ENCODE measurements around the gene MUC6. TPM values are rescaled to one million over a fixed set of nuclear protein-coding genes. Genes with fewer than 3 reads are reported as not detected.

MUC6 gene
- total and polyA plus RNA-seq, 2 of the 8 experiments (the other 6 are each of a cell fraction or from before 2014, with no cell fraction given): not detected

DNA sequence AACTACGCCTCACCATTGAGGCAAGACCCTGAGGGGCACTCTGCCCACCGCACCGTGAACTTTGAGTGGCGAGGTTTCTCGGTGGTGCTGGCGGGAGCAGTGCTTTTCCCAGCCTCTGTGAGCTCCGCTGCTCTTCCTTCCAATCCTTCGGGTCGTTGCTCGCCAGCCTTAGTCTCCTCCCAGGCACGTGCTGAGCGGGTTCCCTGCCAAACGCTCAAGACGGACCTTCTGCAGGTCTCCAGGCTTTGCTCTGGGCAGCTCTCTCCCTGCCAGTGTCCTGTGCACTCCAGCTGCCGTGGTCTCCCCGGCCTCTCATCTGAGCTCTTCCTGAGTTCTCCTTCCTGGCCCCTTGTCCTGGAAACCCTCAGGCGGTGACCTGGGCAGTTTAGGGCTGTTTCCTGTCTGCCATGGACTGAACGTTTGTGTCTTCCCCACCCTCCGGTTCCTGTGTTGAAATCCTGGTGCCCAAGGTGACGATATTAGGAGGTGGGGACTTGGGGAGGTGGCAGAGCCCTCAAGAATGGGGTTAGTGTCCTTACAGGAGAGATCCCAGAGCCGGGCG lies 11.2 kb upstream of the MUC6 start:
- no peak overlapping the region for H4K91ac ChIP-seq (replicated peaks; ENCODE audit: insufficient read length, low read length)
- H3K79me1 ChIP-seq (ENCODE audit: low read depth, low read length): no peaks in the 10 kb centered on the region
- no peak overlapping the region for H2AFZ ChIP-seq (ENCODE audit: low read length)
- H3K18ac ChIP-seq (ENCODE audit: extremely low read depth, low read length): no peak overlapping the region
- no peak overlapping the region for H3K23ac ChIP-seq (ENCODE audit: insufficient read length)
- H2BK120ac ChIP-seq (replicated peaks; ENCODE audit: low read depth, low read length): no peak overlapping the region
- DNase-seq (ENCODE audit: low read depth in 1 of 2, low spot score in 2 of 2) (no peak), FAIRE-seq (no peak)
- H3K27ac ChIP-seq (ENCODE audit: low read depth, low read length): no peak overlapping the region
- TF ChIP-seq CTBP2 (IDR thresholded peaks at IDR 0.05; ENCODE audit: borderline replicate concordance, insufficient read depth, insufficient read length, low read length) (no peak), GABPA (IDR thresholded peaks at IDR 0.05; ENCODE audit: borderline replicate concordance, insufficient read depth, low read length) (no peak), RXRA (IDR thresholded peaks at IDR 0.05; ENCODE audit: insufficient read depth, low read depth, low read length) (no peak), HDAC2 (IDR thresholded peaks at IDR 0.05; ENCODE audit: borderline replicate concordance in 1 of 2, low read depth in 2 of 2, low read length in 2 of 2) (no peak), SRF (IDR thresholded peaks at IDR 0.05; ENCODE audit: low read depth, low read length) (no peak), EZH2 (IDR thresholded peaks at IDR 0.05; ENCODE audit: low read depth, low read length, severe bottlenecking) (no peak)
- H2AK5ac ChIP-seq (ENCODE audit: low read depth, low read length): no peak overlapping the region
- no peaks in the 10 kb centered on the region for H3K79me2 ChIP-seq (ENCODE audit: control insufficient read depth in 1 of 2, insufficient read depth in 2 of 2, low read length in 2 of 2)
- no peak overlapping the region for H2BK12ac ChIP-seq (ENCODE audit: low read depth, low read length)
- no peak overlapping the region for H2BK5ac ChIP-seq (ENCODE audit: low read depth, low read length)
- POLR2A ChIA-PET (ENCODE audit: partially characterized antibody): no interaction called here
- H3K23me2 ChIP-seq (ENCODE audit: low read depth, low read length): no peaks in the 10 kb centered on the region; the same call in 1 of the 2 replicates
- no peak overlapping the region for H3K56ac ChIP-seq (replicated peaks; ENCODE audit: insufficient read length, low read depth, low read length)
- H4K8ac ChIP-seq (ENCODE audit: extremely low read depth, insufficient read depth, low read length): no peak overlapping the region; the same call in 1 of the 2 replicates
- no peak overlapping the region for H2BK20ac ChIP-seq (ENCODE audit: low read length)
- H3K4ac ChIP-seq (replicated peaks; ENCODE audit: insufficient read length, low read depth, low read length): no peak overlapping the region
- no peak overlapping the region for H3K9ac ChIP-seq (replicated peaks in 1 of 4; ENCODE audit: extremely low read depth in 1 of 4, low read depth in 3 of 4, low read length in 3 of 4)
- no peaks in the 10 kb centered on the region for H3K4me1 ChIP-seq (replicated peaks in 1 of 4; ENCODE audit: control insufficient read depth in 3 of 4, insufficient read depth in 4 of 4, low read length in 3 of 4)
- no peak overlapping the region; the same call in 1 of the 2 replicates for H2BK15ac ChIP-seq (ENCODE audit: low read length)
- H4K20me1 ChIP-seq (replicated peaks in 1 of 2; ENCODE audit: control insufficient read depth in 1 of 2, insufficient read depth in 2 of 2, low read length in 2 of 2): no peaks in the 10 kb centered on the region
- no peak overlapping the region for H3K4me3 ChIP-seq (ENCODE audit: extremely low read depth in 1 of 4, insufficient read depth in 2 of 4, low read depth in 3 of 4, low read length in 4 of 4)
- 92% methylated on average over 22 of the region's 22 CpGs; no CpG with 5 or more reads in 1 of the 2 experiments for WGBS, 2 experiments (ENCODE audit: extremely low coverage in 1 of 2, insufficient coverage in 1 of 2, insufficient read length in 1 of 2, insufficient replicate concordance in 2 of 2, low coverage in 1 of 2, low lambda C conversion rate in 2 of 2, missing lambda C conversion rate in 1 of 2)
- no peaks in the 10 kb centered on the region for H3K9me3 ChIP-seq (ENCODE audit: insufficient read depth in 2 of 2, low read depth in 1 of 2, low read length in 1 of 2)
- CTCF ChIA-PET (ENCODE audit: partially characterized antibody): interaction anchor here (0.9 to 3.4 kb wide), 6 partner anchors 30 to 178 kb away, joined by 3 to 12 read pairs (median 5); no protein-coding TSS in a partner anchor
- H3K4me2 ChIP-seq (ENCODE audit: insufficient read depth in 1 of 2, low read depth in 2 of 2, low read length in 2 of 2): no peak overlapping the region
- no peaks in the 10 kb centered on the region for H3K36me3 ChIP-seq (ENCODE audit: control insufficient read depth in 2 of 4, insufficient read depth in 4 of 4, low read length in 3 of 4)
- H3K27me3 ChIP-seq (replicated peaks in 1 of 4; ENCODE audit: control insufficient read depth in 3 of 4, extremely low read depth in 1 of 4, insufficient read depth in 3 of 4, low read length in 3 of 4): no peaks in the 10 kb centered on the region; a peak in 1 of 7 replicates
- H3K14ac ChIP-seq (ENCODE audit: insufficient read length): no peak overlapping the region
- no peak overlapping the region for H4K5ac ChIP-seq (ENCODE audit: insufficient read length, low read depth, low read length)

Data from H1 (cell line).